Nephron (organoid): ENCODE measurements around the gene ADARB1.

ENCODE experiments used
- H3K27ac Mint-ChIP-seq, 3 experiments: 2 replicates each; pipeline ENCODE4 v1.8.0; 2020; ENCODE audit warnings: mixed read lengths in 3 of 3, mild to moderate bottlenecking in 2 of 3, moderate library complexity in 1 of 3
- H3K27me3 Mint-ChIP-seq: 2 replicates; pipeline ENCODE4 v1.8.0; 2021; ENCODE audit warnings: low read depth, mild to moderate bottlenecking, moderate library complexity, mixed read lengths
- H3K36me3 Mint-ChIP-seq: 2 replicates; pipeline ENCODE4 v1.8.0; 2020; ENCODE audit warnings: low read depth, mixed read lengths
- H3K4me1 Mint-ChIP-seq: 2 replicates; pipeline ENCODE4 v1.8.0; 2020; ENCODE audit warnings: mixed read lengths
- H3K4me3 Mint-ChIP-seq, 3 experiments: 2 replicates each; pipeline ENCODE4 v1.8.0; 2020; ENCODE audit warnings: mild to moderate bottlenecking in 3 of 3, mixed read lengths in 3 of 3, moderate library complexity in 2 of 3
- H3K9me3 Mint-ChIP-seq: 2 replicates; pipeline ENCODE4 v1.8.0; 2020; ENCODE audit warnings: mixed read lengths
- TF ChIP-seq, protein P1 (sequence below), 3 experiments: fragments of 200-600 bp; sonication (generic); IDR thresholded peaks; one replicate each; pipeline ENCODE4 v1.5.0; 2021; ENCODE audit warnings: antibody characterized with exemption in 3 of 3; ENCODE audit not compliant: unreplicated experiment in 3 of 3

The ADARB1 gene

GRCh38 chr21:45108808-45109781 lies 34.7 kb downstream of the ADARB1 start:
- TF ChIP-seq, protein P1, sequence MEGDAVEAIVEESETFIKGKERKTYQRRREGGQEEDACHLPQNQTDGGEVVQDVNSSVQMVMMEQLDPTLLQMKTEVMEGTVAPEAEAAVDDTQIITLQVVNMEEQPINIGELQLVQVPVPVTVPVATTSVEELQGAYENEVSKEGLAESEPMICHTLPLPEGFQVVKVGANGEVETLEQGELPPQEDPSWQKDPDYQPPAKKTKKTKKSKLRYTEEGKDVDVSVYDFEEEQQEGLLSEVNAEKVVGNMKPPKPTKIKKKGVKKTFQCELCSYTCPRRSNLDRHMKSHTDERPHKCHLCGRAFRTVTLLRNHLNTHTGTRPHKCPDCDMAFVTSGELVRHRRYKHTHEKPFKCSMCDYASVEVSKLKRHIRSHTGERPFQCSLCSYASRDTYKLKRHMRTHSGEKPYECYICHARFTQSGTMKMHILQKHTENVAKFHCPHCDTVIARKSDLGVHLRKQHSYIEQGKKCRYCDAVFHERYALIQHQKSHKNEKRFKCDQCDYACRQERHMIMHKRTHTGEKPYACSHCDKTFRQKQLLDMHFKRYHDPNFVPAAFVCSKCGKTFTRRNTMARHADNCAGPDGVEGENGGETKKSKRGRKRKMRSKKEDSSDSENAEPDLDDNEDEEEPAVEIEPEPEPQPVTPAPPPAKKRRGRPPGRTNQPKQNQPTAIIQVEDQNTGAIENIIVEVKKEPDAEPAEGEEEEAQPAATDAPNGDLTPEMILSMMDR (IDR thresholded peaks at IDR 0.05; ENCODE audit: unreplicated experiment in 3 of 3): no peak
- peaks cover 50% of the 10 kb centered on the region for H3K4me1 Mint-ChIP-seq
- no peak overlapping the region for H3K4me3 Mint-ChIP-seq
- H3K27ac Mint-ChIP-seq: peak overlapping the region in 1 of 3 experiments; percentile 7
- no peaks in the 10 kb centered on the region for H3K36me3 Mint-ChIP-seq
- H3K9me3 Mint-ChIP-seq: no peaks in the 10 kb centered on the region
- H3K27me3 Mint-ChIP-seq: no peaks in the 10 kb centered on the region

DNA sequence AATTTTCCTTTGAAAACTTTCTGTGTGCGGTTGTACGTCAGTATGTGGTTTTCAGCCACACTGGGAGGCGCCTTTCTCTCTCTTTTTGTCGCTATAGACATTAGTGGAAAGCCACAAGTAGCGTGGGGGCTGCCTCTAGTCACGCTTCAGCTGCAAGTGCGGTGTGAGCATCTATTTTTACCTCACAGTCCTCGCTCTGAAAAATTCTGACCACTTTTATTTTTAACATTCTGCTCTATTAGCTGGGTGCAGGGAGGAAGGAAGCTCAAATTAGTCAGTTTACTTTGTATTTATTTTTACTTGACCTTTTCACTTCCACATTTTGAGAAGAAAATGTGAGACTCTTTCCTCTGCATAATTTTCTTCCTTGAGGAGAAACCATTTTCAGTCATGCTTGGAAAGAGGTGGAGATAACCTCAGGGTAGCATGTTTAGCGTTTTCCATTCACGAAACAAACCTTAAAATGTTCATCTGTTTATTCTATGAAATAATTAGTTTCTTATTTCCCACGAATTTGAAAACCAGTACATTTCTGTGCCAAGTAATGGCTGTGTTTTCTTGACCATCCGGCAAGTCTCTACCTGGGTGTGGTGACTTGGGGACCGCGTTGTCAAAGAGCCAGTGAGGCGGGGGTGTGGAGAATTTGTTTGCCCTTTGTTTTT lies 35.6 kb downstream of the ADARB1 start:
- Mint-ChIP-seq H3K27me3 (no peaks in the 10 kb centered on the region), H3K9me3 (no peaks in the 10 kb centered on the region), H3K36me3 (no peaks in the 10 kb centered on the region), H3K27ac (peak overlapping the region; percentile 7 to 52 (median 15)), H3K4me3 (peak overlapping the region in 2 of 3 experiments; percentile 3 to 49), H3K4me1 (peaks cover 50% of the 10 kb centered on the region)
- TF ChIP-seq, protein P1 (IDR thresholded peaks at IDR 0.05; ENCODE audit: unreplicated experiment in 3 of 3): no peak

DNA sequence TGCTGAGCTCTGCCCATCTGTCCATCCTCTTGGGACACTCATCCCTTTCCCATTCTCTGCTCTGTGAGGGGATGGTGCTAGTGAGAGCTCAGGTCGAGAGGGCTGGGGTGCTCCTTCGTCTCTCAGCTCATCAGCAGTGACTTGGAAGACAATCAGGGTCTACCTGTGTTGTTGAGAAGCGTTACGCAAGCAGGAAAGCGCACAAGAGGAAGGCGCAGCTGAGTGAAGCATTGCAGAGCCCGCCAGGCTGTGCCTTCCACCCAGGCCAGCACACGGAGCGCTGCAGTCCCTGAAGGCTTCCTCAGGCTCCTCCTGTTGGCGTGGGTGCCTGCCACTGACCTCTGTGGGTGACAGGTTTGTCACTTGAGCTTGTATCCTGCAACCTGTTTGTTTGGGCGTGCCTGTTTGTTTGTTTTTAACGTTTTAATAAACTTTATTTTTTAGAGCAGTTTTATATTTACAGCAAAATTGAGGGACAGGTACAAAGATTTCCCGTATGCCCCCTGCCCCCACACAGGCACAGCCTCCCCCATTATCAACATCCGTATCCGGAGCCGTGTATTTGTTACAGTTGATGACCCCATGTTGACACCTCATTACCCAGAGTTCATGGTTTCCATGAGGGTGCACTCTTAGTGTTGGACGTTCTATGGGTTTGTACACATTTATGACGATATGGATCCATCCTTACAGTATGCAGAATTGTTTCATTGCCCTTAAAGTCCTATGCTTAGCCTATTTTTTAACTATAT lies 36.7 kb downstream of the ADARB1 start:
- TF ChIP-seq, protein P1 (IDR thresholded peaks at IDR 0.05; ENCODE audit: unreplicated experiment in 3 of 3): no peak
- H3K27me3 Mint-ChIP-seq: no peaks in the 10 kb centered on the region
- no peaks in the 10 kb centered on the region for H3K36me3 Mint-ChIP-seq
- no peaks in the 10 kb centered on the region for H3K9me3 Mint-ChIP-seq
- H3K27ac Mint-ChIP-seq: no peak overlapping the region
- H3K4me1 Mint-ChIP-seq: peaks cover 51% of the 10 kb centered on the region
- no peak overlapping the region for H3K4me3 Mint-ChIP-seq

GRCh38 chr21:45111703-45112102 lies 37.3 kb downstream of the ADARB1 start:
- Mint-ChIP-seq H3K9me3 (peaks cover 2% of the 10 kb centered on the region), H3K36me3 (peaks cover 4% of the 10 kb centered on the region), H3K27ac (no peak overlapping the region), H3K27me3 (no peaks in the 10 kb centered on the region), H3K4me1 (peaks cover 50% of the 10 kb centered on the region), H3K4me3 (no peak overlapping the region)
- TF ChIP-seq, protein P1 (IDR thresholded peaks at IDR 0.05; ENCODE audit: unreplicated experiment in 3 of 3): no peak

GRCh38 chr21:45112371-45112770 lies 38.0 kb downstream of the ADARB1 start:
- H3K36me3 Mint-ChIP-seq: peaks cover 4% of the 10 kb centered on the region
- H3K27ac Mint-ChIP-seq: no peak overlapping the region
- TF ChIP-seq, protein P1 (IDR thresholded peaks at IDR 0.05; ENCODE audit: unreplicated experiment in 3 of 3): no peak
- H3K4me1 Mint-ChIP-seq: peaks cover 50% of the 10 kb centered on the region
- no peak overlapping the region for H3K4me3 Mint-ChIP-seq
- peaks cover 2% of the 10 kb centered on the region for H3K9me3 Mint-ChIP-seq
- H3K27me3 Mint-ChIP-seq: no peaks in the 10 kb centered on the region
